NCI-H146 (cell line): Measurements from ENCODE around the gene SPATC1L.
"Not testable (repeated sequence)": the region's sequence is repeated elsewhere in the genome, so short reads cannot be mapped to it uniquely, and the experiment has no call there.

Source experiments
- DNase-seq: peaks from one replicate; lab custom pipeline; 2025; lab: John Stamatoyannopoulos, UW

SPATC1L gene

GRCh38 chr21:46150491-46151121, 33.7 kb downstream of the SPATC1L start:
- DNase-seq = no peak

DNA sequence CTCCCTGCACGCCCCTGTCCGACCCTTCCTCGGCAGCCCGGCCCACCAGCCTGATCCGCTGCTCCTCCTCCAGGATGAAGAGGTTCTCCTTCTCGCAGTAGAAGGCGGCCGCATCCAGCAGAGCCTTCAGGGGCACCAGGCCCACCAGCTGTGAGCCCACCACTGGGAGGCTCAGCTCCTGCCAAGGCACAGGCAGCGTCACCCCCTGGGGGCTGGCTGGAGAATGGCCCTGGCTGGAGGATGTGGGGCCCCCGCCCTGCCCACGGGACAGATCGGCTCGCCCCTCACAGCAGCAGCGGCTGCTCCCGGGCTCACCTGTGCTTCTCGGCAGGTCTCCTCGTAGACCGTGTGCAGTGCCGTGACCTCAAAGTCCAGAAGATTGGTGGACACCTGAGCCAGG, 34.2 kb downstream of the SPATC1L start:
- no peak for DNase-seq

GRCh38 chr21:46149205-46149901, 34.9 kb downstream of the SPATC1L start:
- DNase-seq = no peak

GRCh38 chr21:46148106-46148505, 36.2 kb downstream of the SPATC1L start:
- DNase-seq = no peak

DNA sequence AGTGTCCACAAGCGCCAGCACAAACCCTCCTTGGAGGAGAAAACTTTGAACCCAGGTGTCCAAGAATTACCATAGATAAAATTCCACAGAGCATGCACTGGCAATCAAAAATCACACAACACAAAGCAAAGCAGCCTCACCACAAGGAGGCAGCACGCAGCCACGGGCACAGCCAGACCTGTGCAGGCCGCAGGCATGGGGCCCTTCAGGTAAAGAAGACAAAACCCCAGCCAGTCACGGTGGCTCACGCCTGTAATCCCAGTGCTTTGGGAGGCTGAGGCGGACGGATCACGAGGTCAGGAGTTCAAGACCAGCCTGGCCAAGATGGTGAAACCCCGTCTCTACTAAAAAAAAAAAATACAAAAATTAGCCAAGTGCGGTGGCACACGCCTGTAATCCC, 36.8 kb downstream of the SPATC1L start:
- peak; percentile 52 for DNase-seq

DNA sequence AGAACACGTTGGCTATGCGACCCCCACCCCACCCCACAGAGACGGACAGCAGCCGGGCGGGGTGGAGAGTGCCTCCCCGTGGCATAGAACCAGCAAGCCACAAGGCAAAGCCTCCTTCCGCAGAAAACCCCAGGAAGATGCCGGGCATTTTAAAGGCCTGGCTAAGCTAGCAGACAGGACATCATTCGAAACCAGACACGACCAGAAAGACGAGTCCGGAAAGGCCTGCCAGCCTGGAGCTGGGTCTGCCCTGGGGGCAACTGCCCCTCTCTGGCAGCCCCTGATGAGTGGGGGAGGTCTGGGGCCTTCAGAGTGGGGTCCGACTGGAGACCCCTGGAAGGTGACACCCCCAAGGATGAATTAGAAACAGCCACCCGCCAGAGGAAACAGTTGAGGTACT, 37.4 kb downstream of the SPATC1L start:
- no peak for DNase-seq

GRCh38 chr21:46145840-46146691, 38.2 kb downstream of the SPATC1L start:
- DNase-seq = no peak

GRCh38 chr21:46145159-46145839, 39.0 kb downstream of the SPATC1L start:
- DNase-seq = no peak

GRCh38 chr21:46144464-46145070, 39.7 kb downstream of the SPATC1L start:
- no peak for DNase-seq

- no peak for DNase-seq
Measured at GRCh38 chr21:46142582-46143473, 41.4 kb downstream of the SPATC1L start.

- DNase-seq = no peak
Measured at GRCh38 chr21:46141767-46142581, 42.3 kb downstream of the SPATC1L start.

DNA sequence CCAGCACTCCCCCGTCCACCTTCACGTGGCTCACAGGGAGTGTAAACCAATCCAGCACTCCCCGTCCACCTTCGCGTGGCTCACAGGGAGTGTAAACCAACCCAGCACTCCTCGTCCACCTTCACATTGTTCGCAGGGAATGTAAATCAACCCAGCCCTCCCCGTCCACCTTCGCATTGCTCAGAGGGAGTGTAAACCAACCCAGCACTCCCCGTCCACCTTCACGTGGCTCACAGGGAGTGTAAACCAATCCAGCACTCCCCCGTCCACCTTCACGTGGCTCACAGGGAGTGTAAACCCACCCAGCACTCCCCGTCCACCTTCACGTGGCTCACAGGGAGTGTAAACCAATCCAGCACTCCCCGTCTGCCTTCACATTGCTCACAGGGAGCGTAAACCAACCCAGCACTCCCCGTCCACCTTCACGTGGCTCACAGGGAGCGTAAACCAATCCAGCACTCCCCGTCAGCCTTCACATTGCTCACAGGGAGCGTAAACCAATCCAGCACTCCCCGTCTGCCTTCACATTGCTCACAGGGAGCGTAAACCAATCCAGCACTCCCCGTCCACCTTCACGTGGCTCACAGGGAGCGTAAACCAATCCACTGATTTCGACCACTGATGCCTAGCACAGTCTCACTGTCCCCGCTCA, 43.8 kb downstream of the SPATC1L start:
- not testable (repeated sequence) for DNase-seq

DNA sequence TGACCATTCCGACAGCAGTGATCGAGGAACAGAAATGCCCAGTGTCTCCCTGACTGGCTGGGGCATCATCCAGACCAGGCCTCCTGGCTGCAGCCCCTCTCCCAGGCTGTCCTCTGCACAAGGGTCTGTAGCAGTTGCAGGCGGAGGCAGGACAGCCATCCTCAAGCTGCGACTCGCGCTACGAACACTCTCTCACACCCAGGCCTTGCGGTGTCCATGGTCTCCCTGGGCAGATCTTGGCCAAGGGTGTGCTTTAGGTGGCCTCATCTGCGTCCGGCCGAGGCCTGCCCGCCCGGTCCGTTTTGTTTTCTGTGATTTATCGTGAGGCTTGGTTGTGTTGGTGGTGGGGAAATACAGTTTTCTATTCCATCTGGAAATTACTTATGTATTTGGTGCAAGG, 44.6 kb downstream of the SPATC1L start:
- DNase-seq = no peak

GRCh38 chr21:46138383-46138970, 45.8 kb downstream of the SPATC1L start:
- DNase-seq = no peak

DNA sequence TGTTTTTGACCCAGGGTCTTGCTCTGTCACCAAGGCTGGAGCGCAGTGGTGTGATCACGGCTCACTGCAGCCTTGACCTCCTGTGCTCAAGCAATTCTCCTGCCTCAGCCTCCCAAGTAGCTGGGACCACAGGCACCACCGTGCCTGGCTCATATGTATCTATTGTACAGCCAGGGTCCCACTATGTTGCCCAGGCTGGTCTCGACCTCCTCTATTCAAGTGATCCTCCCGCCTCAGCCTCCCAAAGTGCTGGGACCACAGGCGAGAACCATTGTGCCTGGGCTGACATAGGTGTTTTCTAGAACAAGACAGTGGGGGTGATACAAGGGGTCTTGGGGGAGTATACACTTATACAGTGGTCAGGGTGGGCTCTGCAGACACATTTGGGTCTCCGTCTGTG, 46.4 kb downstream of the SPATC1L start:
- no peak for DNase-seq

DNA sequence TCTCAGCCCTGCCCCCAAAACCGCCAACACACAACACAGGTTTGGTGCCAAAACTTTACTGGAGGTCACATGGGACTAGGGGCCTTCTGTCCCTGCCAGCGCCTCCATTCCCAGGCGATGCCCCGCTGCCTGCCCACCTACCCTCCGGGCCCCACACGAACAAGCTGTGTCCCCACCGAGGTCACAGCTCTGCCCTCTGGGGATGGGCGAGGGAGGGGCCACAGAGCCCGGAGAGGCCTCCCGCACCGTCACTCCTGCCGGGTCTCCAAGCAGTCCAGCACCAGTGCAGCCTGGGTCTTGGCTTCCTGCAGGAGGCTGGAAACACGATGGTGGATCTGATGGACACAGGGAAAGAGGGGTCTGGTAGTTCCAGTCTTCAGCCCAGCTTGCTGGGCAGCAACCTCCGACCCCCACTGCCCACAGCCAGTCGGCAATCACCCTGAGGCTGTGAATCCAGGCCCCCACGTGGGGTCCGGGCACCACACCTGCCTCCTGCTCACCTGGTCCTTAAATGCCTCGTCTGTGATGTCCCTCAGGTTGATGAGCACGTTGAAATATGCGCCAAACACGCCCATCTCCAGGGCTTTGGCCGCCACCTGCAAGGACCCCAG, 47.4 kb downstream of the SPATC1L start:
- no peak for DNase-seq

GRCh38 chr21:46135782-46136395, 48.4 kb downstream of the SPATC1L start:
- DNase-seq = no peak
